SK-N-DZ (cell line): Measurements from ENCODE around the gene GAS6.

ENCODE experiments used
- DNase-seq: peaks from one replicate; pipeline ENCODE4 v3.0.0-alpha.2; 2015; ENCODE audit warnings: low spot score

Gene GAS6

GRCh38 chr13:113888701-113889330 is 24.9 kb upstream of the GAS6 start:
- no peak for DNase-seq

GRCh38 chr13:113887700-113888201 is 23.9 kb upstream of the GAS6 start:
- no peak for DNase-seq

- DNase-seq, result no peak
Observed at GRCh38 chr13:113886561-113887112, 22.8 kb upstream of the GAS6 start.

- no peak for DNase-seq
Observed at GRCh38 chr13:113884821-113885220, 20.9 kb upstream of the GAS6 start.

GRCh38 chr13:113883921-113884804 is 20.3 kb upstream of the GAS6 start:
- DNase-seq, result no peak

GRCh38 chr13:113883314-113883811 is 19.5 kb upstream of the GAS6 start:
- DNase-seq, result no peak

- DNase-seq, result no peak
Observed at GRCh38 chr13:113882716-113883115, 18.8 kb upstream of the GAS6 start.

- DNase-seq, result no peak
Observed at GRCh38 chr13:113882267-113882630, 18.4 kb upstream of the GAS6 start.

GRCh38 chr13:113881614-113882266 is 17.9 kb upstream of the GAS6 start:
- DNase-seq, result no peak

- DNase-seq, result no peak
Observed at GRCh38 chr13:113880651-113881611, 17.1 kb upstream of the GAS6 start.

GRCh38 chr13:113879494-113880360 is 15.9 kb upstream of the GAS6 start:
- DNase-seq, result no peak

- no peak for DNase-seq
Observed at GRCh38 chr13:113879017-113879416, 15.1 kb upstream of the GAS6 start.

- DNase-seq, result no peak
Observed at GRCh38 chr13:113877149-113877990, 13.5 kb upstream of the GAS6 start.

- no peak for DNase-seq
Observed at GRCh38 chr13:113876346-113877148, 12.7 kb upstream of the GAS6 start.

- DNase-seq, result no peak
Observed at GRCh38 chr13:113875837-113876281, 12.0 kb upstream of the GAS6 start.

GRCh38 chr13:113875429-113875815 is 11.5 kb upstream of the GAS6 start:
- DNase-seq, result no peak

- no peak for DNase-seq
Observed at GRCh38 chr13:113874579-113875428, 10.9 kb upstream of the GAS6 start.
